HepG2 (cell line): ENCODE results near the gene TMEM87B. TPM values are rescaled to one million over a fixed set of nuclear protein-coding genes. Genes with fewer than 3 reads are reported as not detected.

Source experiments
- DR1 ChIP-seq: sonication (generic); formaldehyde crosslinking; IDR thresholded peaks from 2 replicates; pipeline ENCODE4 v1.8.0; 2021; ENCODE audit warnings: mild to moderate bottlenecking, missing genetic modification reagents, inconsistent platforms
- HDAC6 ChIP-seq: fragments of 200-600 bp; sonication (generic); IDR thresholded peaks from 2 replicates; pipeline ENCODE4 v1.7.0; 2017; ENCODE audit warnings: mild to moderate bottlenecking, antibody characterized with exemption, low read length, low read depth
- PHF5A ChIP-seq: IDR thresholded peaks from one replicate; pipeline ENCODE4 v1.6.1; 2018; ENCODE audit warnings: low read depth, missing genetic modification reagents; ENCODE audit not compliant: unreplicated experiment
- PHF8 ChIP-seq: sonication (generic); formaldehyde crosslinking; IDR thresholded peaks from 2 replicates; pipeline ENCODE4 v1.5.0; 2020; ENCODE audit warnings: missing genetic modification reagents
- PITX1 ChIP-seq: sonication (generic); formaldehyde crosslinking; IDR thresholded peaks from 2 replicates; pipeline ENCODE4 v1.5.1; 2020; ENCODE audit warnings: mild to moderate bottlenecking, missing genetic modification reagents
- ZNF180 ChIP-seq: sonication (generic); formaldehyde crosslinking; IDR thresholded peaks from 2 replicates; pipeline ENCODE4 v1.4.0; 2020; ENCODE audit warnings: low read depth, missing genetic modification reagents, borderline replicate concordance
- ZSCAN22 ChIP-seq: sonication (generic); formaldehyde crosslinking; IDR thresholded peaks from 2 replicates; pipeline ENCODE4 v1.4.0; 2020; ENCODE audit warnings: mild to moderate bottlenecking, missing genetic modification reagents
- polyA plus RNA-seq, 8 experiments: library from polyadenylated mRNA; depleted of rRNA in 3 of 8; stranded (reverse) in 7 of 8; unstranded in 1 of 8; fragments of >200 nt; fragmentation: Illumina TruSeq in 4 of 8; extraction: Trizol in 4 of 8; gene quantifications; 2 replicates each; pipeline versions ENCODE4 v1.2.1 to v1.2.3, GENCODE V29; 2011 to 2016; ENCODE audit warnings: low read depth in 4 of 8, missing spikeins in 1 of 8, mixed read lengths in 1 of 8; ENCODE audit not compliant: insufficient read depth in 1 of 8
- total RNA-seq, 5 experiments: library from RNA; depleted of rRNA; stranded (reverse); fragments of >200 nt; fragmentation: Illumina TruSeq; extraction: Trizol; gene quantifications; 2 replicates each; pipeline ENCODE4 v1.2.3, GENCODE V29; 2016; ENCODE audit warnings: low read depth in 1 of 5
- TF ChIP-seq, protein P1 (sequence below): sonication (generic); formaldehyde crosslinking; IDR thresholded peaks from 2 replicates; pipeline ENCODE4 v1.4.0; 2020; ENCODE audit warnings: missing genetic modification reagents, borderline replicate concordance
- TF ChIP-seq, protein P2 (sequence below): sonication (generic); formaldehyde crosslinking; IDR thresholded peaks from 2 replicates; pipeline ENCODE4 v1.4.0; 2020; ENCODE audit warnings: missing genetic modification reagents
- TF ChIP-seq, protein P3 (sequence below): sonication (generic); formaldehyde crosslinking; conservative IDR thresholded peaks from 2 replicates; pipeline ENCODE4 v1.4.0; 2020; ENCODE audit warnings: missing genetic modification reagents
- TF ChIP-seq, protein P4 (sequence below), 2 experiments: sonication (generic) in 1 of 2; formaldehyde crosslinking in 1 of 2; IDR thresholded peaks; 2 replicates each; pipeline versions ENCODE4 v1.4.0 to v1.6.1; 2018 to 2020; ENCODE audit warnings: missing genetic modification reagents in 2 of 2, borderline replicate concordance in 1 of 2, low read depth in 1 of 2, mild to moderate bottlenecking in 1 of 2, missing biosample characterization in 1 of 2
- TF ChIP-seq, protein P5 (sequence below): sonication (generic); formaldehyde crosslinking; IDR thresholded peaks from 2 replicates; pipeline ENCODE4 v1.4.0; 2020; ENCODE audit warnings: low read depth, mild to moderate bottlenecking, missing genetic modification reagents
- TF ChIP-seq, protein P6 (sequence below): IDR thresholded peaks from 2 replicates; pipeline ENCODE4 v1.6.1; 2016; ENCODE audit warnings: missing compliant biosample characterization, missing genetic modification reagents, borderline replicate concordance
- TF ChIP-seq, protein P7 (sequence below): sonication (generic); formaldehyde crosslinking; IDR thresholded peaks from 2 replicates; pipeline ENCODE4 v1.4.0; 2020; ENCODE audit warnings: mild to moderate bottlenecking, missing genetic modification reagents, borderline replicate concordance

Gene TMEM87B
- total and polyA plus RNA-seq, 2 of the 13 experiments (the other 11 are each of a cell fraction or from before 2014, with no cell fraction given): 15.1 to 16.2 TPM

DNA sequence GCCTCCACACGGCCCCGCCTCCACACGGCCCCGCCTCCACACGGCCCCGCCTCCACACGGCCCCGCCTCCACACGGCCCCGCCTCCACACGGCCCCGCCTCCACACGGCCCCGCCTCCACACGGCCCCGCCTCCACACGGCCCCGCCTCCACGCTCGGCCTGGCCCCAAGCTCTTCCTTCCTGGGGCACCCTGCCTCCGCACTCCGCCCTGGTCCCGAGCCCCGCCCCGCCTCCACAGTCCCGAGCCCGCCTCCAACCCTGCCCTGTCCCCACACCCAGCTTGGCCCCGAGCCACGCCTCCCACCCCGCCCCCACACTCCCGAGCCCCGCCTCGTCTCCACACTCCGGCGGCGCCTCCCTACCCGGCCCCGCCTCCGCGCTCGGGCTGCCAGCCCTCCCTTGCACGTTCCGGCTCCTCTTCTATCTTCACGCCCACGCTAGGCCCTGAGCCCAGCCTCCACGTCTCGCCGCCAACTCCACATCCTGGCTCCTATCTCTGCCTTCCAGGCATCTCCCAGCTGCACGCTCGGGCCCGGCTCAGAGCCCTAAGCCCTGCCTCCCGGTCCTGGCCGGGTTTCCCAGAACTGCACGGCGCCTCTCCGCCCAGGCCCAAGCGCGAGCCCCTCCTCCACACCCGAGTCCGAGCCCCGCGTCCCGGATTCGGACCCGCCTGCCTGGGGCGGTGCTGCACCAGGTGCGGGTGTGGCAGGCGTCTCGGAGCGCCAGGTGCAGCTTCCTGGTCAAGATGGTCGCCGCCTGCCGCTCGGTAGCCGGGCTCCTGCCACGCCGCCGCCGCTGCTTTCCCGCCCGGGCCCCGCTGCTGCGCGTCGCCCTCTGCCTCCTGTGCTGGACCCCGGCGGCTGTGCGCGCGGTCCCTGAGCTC lies at the start of gene TMEM87B (continued):
- TF ChIP-seq, protein P1, sequence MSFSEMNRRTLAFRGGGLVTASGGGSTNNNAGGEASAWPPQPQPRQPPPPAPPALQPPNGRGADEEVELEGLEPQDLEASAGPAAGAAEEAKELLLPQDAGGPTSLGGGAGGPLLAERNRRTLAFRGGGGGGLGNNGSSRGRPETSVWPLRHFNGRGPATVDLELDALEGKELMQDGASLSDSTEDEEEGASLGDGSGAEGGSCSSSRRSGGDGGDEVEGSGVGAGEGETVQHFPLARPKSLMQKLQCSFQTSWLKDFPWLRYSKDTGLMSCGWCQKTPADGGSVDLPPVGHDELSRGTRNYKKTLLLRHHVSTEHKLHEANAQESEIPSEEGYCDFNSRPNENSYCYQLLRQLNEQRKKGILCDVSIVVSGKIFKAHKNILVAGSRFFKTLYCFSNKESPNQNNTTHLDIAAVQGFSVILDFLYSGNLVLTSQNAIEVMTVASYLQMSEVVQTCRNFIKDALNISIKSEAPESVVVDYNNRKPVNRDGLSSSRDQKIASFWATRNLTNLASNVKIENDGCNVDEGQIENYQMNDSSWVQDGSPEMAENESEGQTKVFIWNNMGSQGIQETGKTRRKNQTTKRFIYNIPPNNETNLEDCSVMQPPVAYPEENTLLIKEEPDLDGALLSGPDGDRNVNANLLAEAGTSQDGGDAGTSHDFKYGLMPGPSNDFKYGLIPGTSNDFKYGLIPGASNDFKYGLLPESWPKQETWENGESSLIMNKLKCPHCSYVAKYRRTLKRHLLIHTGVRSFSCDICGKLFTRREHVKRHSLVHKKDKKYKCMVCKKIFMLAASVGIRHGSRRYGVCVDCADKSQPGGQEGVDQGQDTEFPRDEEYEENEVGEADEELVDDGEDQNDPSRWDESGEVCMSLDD: peak; percentile 64; the same call in 1 of the 2 replicates
- TF ChIP-seq, protein P2, sequence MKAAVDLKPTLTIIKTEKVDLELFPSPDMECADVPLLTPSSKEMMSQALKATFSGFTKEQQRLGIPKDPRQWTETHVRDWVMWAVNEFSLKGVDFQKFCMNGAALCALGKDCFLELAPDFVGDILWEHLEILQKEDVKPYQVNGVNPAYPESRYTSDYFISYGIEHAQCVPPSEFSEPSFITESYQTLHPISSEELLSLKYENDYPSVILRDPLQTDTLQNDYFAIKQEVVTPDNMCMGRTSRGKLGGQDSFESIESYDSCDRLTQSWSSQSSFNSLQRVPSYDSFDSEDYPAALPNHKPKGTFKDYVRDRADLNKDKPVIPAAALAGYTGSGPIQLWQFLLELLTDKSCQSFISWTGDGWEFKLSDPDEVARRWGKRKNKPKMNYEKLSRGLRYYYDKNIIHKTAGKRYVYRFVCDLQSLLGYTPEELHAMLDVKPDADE (CRISPR knock-in tag): no peak; the same call in 1 of the 2 replicates
- TF ChIP-seq, protein P3, sequence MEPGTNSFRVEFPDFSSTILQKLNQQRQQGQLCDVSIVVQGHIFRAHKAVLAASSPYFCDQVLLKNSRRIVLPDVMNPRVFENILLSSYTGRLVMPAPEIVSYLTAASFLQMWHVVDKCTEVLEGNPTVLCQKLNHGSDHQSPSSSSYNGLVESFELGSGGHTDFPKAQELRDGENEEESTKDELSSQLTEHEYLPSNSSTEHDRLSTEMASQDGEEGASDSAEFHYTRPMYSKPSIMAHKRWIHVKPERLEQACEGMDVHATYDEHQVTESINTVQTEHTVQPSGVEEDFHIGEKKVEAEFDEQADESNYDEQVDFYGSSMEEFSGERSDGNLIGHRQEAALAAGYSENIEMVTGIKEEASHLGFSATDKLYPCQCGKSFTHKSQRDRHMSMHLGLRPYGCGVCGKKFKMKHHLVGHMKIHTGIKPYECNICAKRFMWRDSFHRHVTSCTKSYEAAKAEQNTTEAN (CRISPR knock-in tag): peak; percentile 73
- TF ChIP-seq PITX1 (CRISPR knock-in tag): peak; percentile 60
- TF ChIP-seq, protein P4, sequence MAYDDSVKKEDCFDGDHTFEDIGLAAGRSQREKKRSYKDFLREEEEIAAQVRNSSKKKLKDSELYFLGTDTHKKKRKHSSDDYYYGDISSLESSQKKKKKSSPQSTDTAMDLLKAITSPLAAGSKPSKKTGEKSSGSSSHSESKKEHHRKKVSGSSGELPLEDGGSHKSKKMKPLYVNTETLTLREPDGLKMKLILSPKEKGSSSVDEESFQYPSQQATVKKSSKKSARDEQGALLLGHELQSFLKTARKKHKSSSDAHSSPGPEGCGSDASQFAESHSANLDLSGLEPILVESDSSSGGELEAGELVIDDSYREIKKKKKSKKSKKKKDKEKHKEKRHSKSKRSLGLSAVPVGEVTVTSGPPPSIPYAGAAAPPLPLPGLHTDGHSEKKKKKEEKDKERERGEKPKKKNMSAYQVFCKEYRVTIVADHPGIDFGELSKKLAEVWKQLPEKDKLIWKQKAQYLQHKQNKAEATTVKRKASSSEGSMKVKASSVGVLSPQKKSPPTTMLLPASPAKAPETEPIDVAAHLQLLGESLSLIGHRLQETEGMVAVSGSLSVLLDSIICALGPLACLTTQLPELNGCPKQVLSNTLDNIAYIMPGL (CRISPR knock-in tag; IDR thresholded peaks at IDR 0.05; ENCODE audit: borderline replicate concordance in 1 of 2, low read depth in 1 of 2): peak; percentile 64 to 88; a peak in 3 of 4 replicates
- no peak for TF ChIP-seq ZSCAN22 (CRISPR knock-in tag)
- TF ChIP-seq PHF8 (CRISPR knock-in tag): peak; percentile 93
- TF ChIP-seq, protein P5, sequence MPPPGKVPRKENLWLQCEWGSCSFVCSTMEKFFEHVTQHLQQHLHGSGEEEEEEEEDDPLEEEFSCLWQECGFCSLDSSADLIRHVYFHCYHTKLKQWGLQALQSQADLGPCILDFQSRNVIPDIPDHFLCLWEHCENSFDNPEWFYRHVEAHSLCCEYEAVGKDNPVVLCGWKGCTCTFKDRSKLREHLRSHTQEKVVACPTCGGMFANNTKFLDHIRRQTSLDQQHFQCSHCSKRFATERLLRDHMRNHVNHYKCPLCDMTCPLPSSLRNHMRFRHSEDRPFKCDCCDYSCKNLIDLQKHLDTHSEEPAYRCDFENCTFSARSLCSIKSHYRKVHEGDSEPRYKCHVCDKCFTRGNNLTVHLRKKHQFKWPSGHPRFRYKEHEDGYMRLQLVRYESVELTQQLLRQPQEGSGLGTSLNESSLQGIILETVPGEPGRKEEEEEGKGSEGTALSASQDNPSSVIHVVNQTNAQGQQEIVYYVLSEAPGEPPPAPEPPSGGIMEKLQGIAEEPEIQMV (CRISPR knock-in tag): peak; percentile 84; the same call in 1 of the 2 replicates
- TF ChIP-seq, protein P6, sequence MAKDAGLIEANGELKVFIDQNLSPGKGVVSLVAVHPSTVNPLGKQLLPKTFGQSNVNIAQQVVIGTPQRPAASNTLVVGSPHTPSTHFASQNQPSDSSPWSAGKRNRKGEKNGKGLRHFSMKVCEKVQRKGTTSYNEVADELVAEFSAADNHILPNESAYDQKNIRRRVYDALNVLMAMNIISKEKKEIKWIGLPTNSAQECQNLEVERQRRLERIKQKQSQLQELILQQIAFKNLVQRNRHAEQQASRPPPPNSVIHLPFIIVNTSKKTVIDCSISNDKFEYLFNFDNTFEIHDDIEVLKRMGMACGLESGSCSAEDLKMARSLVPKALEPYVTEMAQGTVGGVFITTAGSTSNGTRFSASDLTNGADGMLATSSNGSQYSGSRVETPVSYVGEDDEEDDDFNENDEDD (CRISPR knock-in tag): peak; percentile 22; the same call in 1 of the 2 replicates
- TF ChIP-seq HDAC6: no peak
- TF ChIP-seq, protein P7, sequence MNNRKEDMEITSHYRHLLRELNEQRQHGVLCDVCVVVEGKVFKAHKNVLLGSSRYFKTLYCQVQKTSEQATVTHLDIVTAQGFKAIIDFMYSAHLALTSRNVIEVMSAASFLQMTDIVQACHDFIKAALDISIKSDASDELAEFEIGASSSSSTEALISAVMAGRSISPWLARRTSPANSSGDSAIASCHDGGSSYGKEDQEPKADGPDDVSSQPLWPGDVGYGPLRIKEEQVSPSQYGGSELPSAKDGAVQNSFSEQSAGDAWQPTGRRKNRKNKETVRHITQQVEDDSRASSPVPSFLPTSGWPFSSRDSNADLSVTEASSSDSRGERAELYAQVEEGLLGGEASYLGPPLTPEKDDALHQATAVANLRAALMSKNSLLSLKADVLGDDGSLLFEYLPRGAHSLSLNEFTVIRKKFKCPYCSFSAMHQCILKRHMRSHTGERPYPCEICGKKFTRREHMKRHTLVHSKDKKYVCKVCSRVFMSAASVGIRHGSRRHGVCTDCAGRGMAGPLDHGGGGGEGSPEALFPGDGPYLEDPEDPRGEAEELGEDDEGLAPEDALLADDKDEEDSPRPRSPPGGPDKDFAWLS (CRISPR knock-in tag): peak; percentile 67; the same call in 1 of the 2 replicates
- TF ChIP-seq DR1 (CRISPR knock-in tag): peak; percentile 86
- TF ChIP-seq PHF5A (CRISPR knock-in tag): no peak
- TF ChIP-seq ZNF180 (CRISPR knock-in tag): no peak
